GM12878 (cell line): ENCODE data around the gene MTHFD1L. TPM values are rescaled to one million over a fixed set of nuclear protein-coding genes. Genes with fewer than 3 reads are reported as not detected.

ENCODE experiments used
- ATAC-seq: fragments of 200-7000 bp; cut with Tn5 transposase; 3 replicates; pipeline ENCODE4 v1.9.1; 2020; ENCODE audit warnings: mild to moderate bottlenecking, moderate library complexity
- BruUV-seq: library from RNA; stranded (reverse); fragments of 400-500 nt; replicated peaks from 2 replicates; lab custom pipeline; 2021; lab: Mats Ljungman, UMichigan
- CTCF ChIA-PET: fragments of 300-600 bp; sonication (Branson Sonifier 250); formaldehyde crosslinking; extraction: SDS; loops from one replicate; lab custom pipeline; 2021; ENCODE audit warnings: inconsistent platforms; lab: Yijun Ruan, JAX
- POLR2A ChIA-PET: fragments of 350-600 bp; formaldehyde crosslinking; extraction: SDS; loops from one replicate; lab custom pipeline; 2021; ENCODE audit warnings: inconsistent platforms; lab: Charles Lee
- RAD21 ChIA-PET: fragments of 300-600 bp; sonication (Branson Sonifier 250); formaldehyde crosslinking; loops from one replicate; lab custom pipeline; 2023; ENCODE audit warnings: antibody characterized with exemption; ENCODE audit not compliant: unreplicated experiment; lab: Charles Lee
- SMC1A ChIA-PET: fragments of 300-600 bp; sonication (Branson Sonifier 250); formaldehyde crosslinking; loops from one replicate; lab custom pipeline; 2023; ENCODE audit not compliant: unreplicated experiment, uncharacterized antibody; lab: Charles Lee
- DNase-seq: peaks from one replicate; pipeline ENCODE4 v3.0.0-alpha.2; 2011; ENCODE audit warnings: low read depth, low spot score
- FAIRE-seq: peaks from 3 replicates; lab custom pipeline; 2011; peaks lifted over from hg19 to GRCh38; lab: Jason Lieb, UNC
- H2AFZ ChIP-seq: 2 replicates; pipeline ENCODE4 v1.6.0; 2011; ENCODE audit warnings: low read depth, low read length, control low read depth; ENCODE audit not compliant: control insufficient read depth
- H3K27ac ChIP-seq: 2 replicates; pipeline ENCODE4 v1.5.1; 2011; ENCODE audit warnings: control low read depth; ENCODE audit not compliant: control insufficient read depth, insufficient read depth
- H3K27me3 ChIP-seq, 2 experiments: replicated peaks in 1 of 2; 2 replicates each; pipeline versions ENCODE4 v1.6.0 to v1.6.1; 2011; ENCODE audit warnings: low read length in 1 of 2; ENCODE audit not compliant: control insufficient read depth in 2 of 2, insufficient read depth in 2 of 2
- H3K36me3 ChIP-seq, 2 experiments: 2 replicates each; pipeline ENCODE4 v1.5.1; 2011; ENCODE audit warnings: low read length in 1 of 2; ENCODE audit not compliant: control insufficient read depth in 2 of 2, insufficient read depth in 2 of 2
- H3K4me1 ChIP-seq: 2 replicates; pipeline ENCODE4 v1.6.1; 2011; ENCODE audit warnings: mild to moderate bottlenecking, low read length, moderate library complexity, mixed read lengths; ENCODE audit not compliant: control insufficient read depth, insufficient read depth
- H3K4me2 ChIP-seq: 2 replicates; pipeline ENCODE4 v1.6.0; 2011; ENCODE audit warnings: control low read depth; ENCODE audit not compliant: control insufficient read depth, insufficient read depth
- H3K4me3 ChIP-seq: fragments of 200-600 bp; sonication (generic); 2 replicates; pipeline ENCODE4 v1.5.1; 2016
- H3K79me2 ChIP-seq: 2 replicates; pipeline ENCODE4 v1.6.0; 2011; ENCODE audit warnings: low read length; ENCODE audit not compliant: control insufficient read depth, insufficient read depth
- H3K9ac ChIP-seq: 2 replicates; pipeline ENCODE4 v1.8.0; 2011; ENCODE audit warnings: low read length, control low read depth, mixed read lengths; ENCODE audit not compliant: control insufficient read depth, insufficient read depth
- H3K9me3 ChIP-seq: replicated peaks from 3 replicates; pipeline ENCODE4 v1.5.1; 2011; ENCODE audit warnings: mild to moderate bottlenecking, low read length; ENCODE audit not compliant: control insufficient read depth, insufficient read depth
- H4K20me1 ChIP-seq: 2 replicates; pipeline ENCODE4 v1.6.0; 2011; ENCODE audit not compliant: control insufficient read depth, insufficient read depth
- BHLHE40 ChIP-seq, 2 experiments: fragments of 450-650 bp in 1 of 2; IDR thresholded peaks; 2 replicates each; pipeline ENCODE4 v1.6.1; 2011 to 2017; ENCODE audit warnings: low read depth in 2 of 2, borderline replicate concordance in 1 of 2, improper control_type of control experiment in 1 of 2, low read length in 1 of 2, mild to moderate bottlenecking in 1 of 2
- FOXK2 ChIP-seq: fragments of 450-650 bp; IDR thresholded peaks from 2 replicates; pipeline ENCODE4 v1.6.1; 2017; ENCODE audit warnings: mild to moderate bottlenecking, moderate library complexity
- HDAC6 ChIP-seq: fragments of 200-600 bp; sonication (generic); IDR thresholded peaks from one replicate; pipeline ENCODE4 v1.8.0; 2017; ENCODE audit warnings: antibody characterized with exemption; ENCODE audit not compliant: unreplicated experiment
- HSF1 ChIP-seq: fragments of 150-350 bp; IDR thresholded peaks from 2 replicates; pipeline ENCODE4 v1.6.1; 2014; ENCODE audit warnings: mild to moderate bottlenecking, low read depth, low read length
- MEF2A ChIP-seq: IDR thresholded peaks from 2 replicates; pipeline ENCODE4 v1.6.1; 2011; ENCODE audit warnings: low read depth, mild to moderate bottlenecking, low read length, moderate library complexity; ENCODE audit not compliant: insufficient read depth
- MXI1 ChIP-seq: fragments of 150-350 bp; IDR thresholded peaks from 2 replicates; pipeline ENCODE4 v1.6.1; 2011; ENCODE audit warnings: low read depth, mild to moderate bottlenecking, inconsistent platforms, low read length, improper control_type of control experiment
- NBN ChIP-seq: fragments of 450-650 bp; IDR thresholded peaks from 2 replicates; pipeline ENCODE4 v1.6.1; 2016
- NFYB ChIP-seq: IDR thresholded peaks from 2 replicates; pipeline ENCODE4 v1.6.1; 2011; ENCODE audit warnings: low read depth, mild to moderate bottlenecking, low read length, improper control_type of control experiment, moderate library complexity; ENCODE audit not compliant: insufficient read depth
- NR2F1 ChIP-seq: fragments of 450-650 bp; conservative IDR thresholded peaks from 2 replicates; pipeline ENCODE4 v1.6.1; 2017; ENCODE audit warnings: mild to moderate bottlenecking
- PRDM15 ChIP-seq: fragments of 450-650 bp; formaldehyde crosslinking; IDR thresholded peaks from 2 replicates; pipeline ENCODE4 v1.4.0; 2020; ENCODE audit warnings: mild to moderate bottlenecking, moderate library complexity
- RB1 ChIP-seq: fragments of 450-650 bp; formaldehyde crosslinking; IDR thresholded peaks from 2 replicates; pipeline ENCODE4 v1.6.1; 2017; ENCODE audit warnings: mild to moderate bottlenecking, borderline replicate concordance
- SMAD1 ChIP-seq: fragments of 450-650 bp; IDR thresholded peaks from 2 replicates; pipeline ENCODE4 v1.6.1; 2018; ENCODE audit warnings: mild to moderate bottlenecking, low read depth; ENCODE audit not compliant: partially characterized antibody
- SRF ChIP-seq, 2 experiments: IDR thresholded peaks; 2 replicates each; pipeline ENCODE4 v1.6.1; 2011; ENCODE audit warnings: low read depth in 2 of 2, low read length in 2 of 2, mild to moderate bottlenecking in 1 of 2, moderate library complexity in 1 of 2
- TCF3 ChIP-seq: IDR thresholded peaks from 2 replicates; pipeline ENCODE4 v1.6.1; 2012; ENCODE audit warnings: low read depth, mild to moderate bottlenecking, low read length, borderline replicate concordance; ENCODE audit not compliant: insufficient read depth
- ZNF24 ChIP-seq: fragments of 450-650 bp; IDR thresholded peaks from 2 replicates; pipeline ENCODE4 v1.6.1; 2017; ENCODE audit warnings: antibody characterized with exemption, mild to moderate bottlenecking
- WGBS: methylation state at CpG from one replicate; pipeline ENCODE4 v1.1.6; 2016; ENCODE audit warnings: low lambda C conversion rate; ENCODE audit not compliant: insufficient replicate concordance, insufficient coverage; ENCODE audit errors: missing lambda C conversion rate; 5-methylcytosine and 5-hydroxymethylcytosine counted together
- in situ Hi-C: fragments of 300-500 bp; cut with MboI; formaldehyde crosslinking; loops from 9 replicates; pipeline ENCODE4 v1.14.3; 2018; ENCODE audit warnings: mixed read lengths
- intact Hi-C: fragments of 100-400 bp; cut with micrococcal nuclease; formaldehyde crosslinking; loops from one replicate; pipeline ENCODE4 v1.14.2; 2022; ENCODE audit not compliant: unreplicated experiment
- polyA plus RNA-seq, 11 experiments: library from polyadenylated mRNA; depleted of rRNA in 4 of 11; unstranded in 6 of 11; stranded (reverse) in 5 of 11; fragments of >200 nt; fragmentation: Nextera tagmentation in 4 of 11; fragmentation: Illumina TruSeq in 1 of 11; extraction: Ambion mirVana in 4 of 11; extraction: Trizol in 1 of 11; gene quantifications; 1 replicate in 1 of 11; 2 replicates in 10 of 11; pipeline versions ENCODE4 v1.2.1 to v1.2.3, GENCODE V29; 2011 to 2016; ENCODE audit warnings: inconsistent platforms in 2 of 11, missing spikeins in 2 of 11, low read depth in 1 of 11
- total RNA-seq, 4 experiments: library from RNA; depleted of rRNA in 3 of 4; stranded (reverse); fragments of >200 nt in 3 of 4; fragmentation: Illumina TruSeq in 1 of 4; extraction: Trizol in 1 of 4; gene quantifications; 2 replicates each; pipeline versions ENCODE4 v1.2.1 to v1.2.3, GENCODE V29; 2013 to 2021
- TF ChIP-seq, protein P1 (sequence below): fragments of 450-650 bp; IDR thresholded peaks from 2 replicates; pipeline ENCODE4 v1.6.1; 2017; ENCODE audit warnings: mild to moderate bottlenecking, low read depth, inconsistent platforms; ENCODE audit not compliant: poor library complexity, severe bottlenecking
- TF ChIP-seq, protein P2 (sequence below): fragments of 450-650 bp; IDR thresholded peaks from 2 replicates; pipeline ENCODE4 v1.6.1; 2014; ENCODE audit warnings: mild to moderate bottlenecking

Gene MTHFD1L
- total and polyA plus RNA-seq, 10 of the 15 experiments (the other 5 are each of a cell fraction or from before 2014, with no cell fraction given), result 11.7 to 75.5 (median 28.8) TPM

DNA sequence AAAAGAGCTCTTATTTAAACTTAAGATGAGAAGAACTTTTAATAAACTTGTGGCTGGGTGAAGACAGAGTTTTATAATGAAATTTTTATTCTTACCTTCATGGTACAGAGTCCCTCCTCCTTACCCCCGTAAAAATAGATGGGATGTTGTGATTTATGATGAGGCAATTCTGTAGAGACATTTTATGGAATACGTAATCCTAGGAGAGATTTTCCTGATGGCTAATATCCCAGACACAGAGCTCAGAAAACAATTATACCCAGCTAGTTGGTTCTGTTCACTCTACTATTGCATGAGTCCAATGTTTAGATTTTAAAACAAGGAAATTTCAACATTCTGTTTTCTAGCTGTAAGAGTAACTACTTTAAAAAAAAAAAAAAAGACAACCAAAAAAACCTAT lies 43.4 kb downstream of the MTHFD1L start:
- ChIA-PET RAD21 (no interaction called here), SMC1A (interaction anchor here (1.0 kb wide), 1 partner anchor 105 kb away, joined by 3 read pairs; no protein-coding TSS in a partner anchor), POLR2A (no interaction called here), CTCF (interaction anchor here (0.7 to 1.6 kb wide), 9 partner anchors 10 to 1430 kb away, joined by 3 to 7 read pairs (median 3); no protein-coding TSS in a partner anchor)
- ATAC-seq (no peak), DNase-seq (no peak), FAIRE-seq (no peak)
- no peaks in the 10 kb centered on the region; the same call in 2 of the 3 replicates for H3K9me3 ChIP-seq
- in situ Hi-C loops (no loop called here), intact Hi-C loops (no loop called here)
- H3K9ac ChIP-seq, result no peak overlapping the region
- no peak overlapping the region for H3K4me2 ChIP-seq
- no peaks in the 10 kb centered on the region for H3K4me1 ChIP-seq
- H3K4me3 ChIP-seq, result no peak overlapping the region
- H3K27ac ChIP-seq, result no peak overlapping the region
- WGBS, result 65% methylated on average over 2 of the region's 2 CpGs
- no peaks in the 10 kb centered on the region for H3K79me2 ChIP-seq
- peaks cover 0 to 10% of the 10 kb centered on the region in 2 experiments; a peak in 2 of 4 replicates for H3K36me3 ChIP-seq
- H3K27me3 ChIP-seq, result no peaks in the 10 kb centered on the region
- no peaks in the 10 kb centered on the region for H4K20me1 ChIP-seq
- H2AFZ ChIP-seq, result no peak overlapping the region
- BruUV-seq, result no TSS peak
- no peak for TF ChIP-seq NBN
- TF ChIP-seq BHLHE40 (IDR thresholded peaks at IDR 0.05; ENCODE audit: borderline replicate concordance in 1 of 2, low read depth in 2 of 2, low read length in 1 of 2), result no peak
- no peak for TF ChIP-seq HSF1
- no peak for TF ChIP-seq HDAC6
- TF ChIP-seq PRDM15, result no peak
- TF ChIP-seq, protein P1, sequence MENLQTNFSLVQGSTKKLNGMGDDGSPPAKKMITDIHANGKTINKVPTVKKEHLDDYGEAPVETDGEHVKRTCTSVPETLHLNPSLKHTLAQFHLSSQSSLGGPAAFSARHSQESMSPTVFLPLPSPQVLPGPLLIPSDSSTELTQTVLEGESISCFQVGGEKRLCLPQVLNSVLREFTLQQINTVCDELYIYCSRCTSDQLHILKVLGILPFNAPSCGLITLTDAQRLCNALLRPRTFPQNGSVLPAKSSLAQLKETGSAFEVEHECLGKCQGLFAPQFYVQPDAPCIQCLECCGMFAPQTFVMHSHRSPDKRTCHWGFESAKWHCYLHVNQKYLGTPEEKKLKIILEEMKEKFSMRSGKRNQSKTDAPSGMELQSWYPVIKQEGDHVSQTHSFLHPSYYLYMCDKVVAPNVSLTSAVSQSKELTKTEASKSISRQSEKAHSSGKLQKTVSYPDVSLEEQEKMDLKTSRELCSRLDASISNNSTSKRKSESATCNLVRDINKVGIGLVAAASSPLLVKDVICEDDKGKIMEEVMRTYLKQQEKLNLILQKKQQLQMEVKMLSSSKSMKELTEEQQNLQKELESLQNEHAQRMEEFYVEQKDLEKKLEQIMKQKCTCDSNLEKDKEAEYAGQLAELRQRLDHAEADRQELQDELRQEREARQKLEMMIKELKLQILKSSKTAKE, result no peak
- TF ChIP-seq NR2F1, result no peak
- TF ChIP-seq, protein P2, sequence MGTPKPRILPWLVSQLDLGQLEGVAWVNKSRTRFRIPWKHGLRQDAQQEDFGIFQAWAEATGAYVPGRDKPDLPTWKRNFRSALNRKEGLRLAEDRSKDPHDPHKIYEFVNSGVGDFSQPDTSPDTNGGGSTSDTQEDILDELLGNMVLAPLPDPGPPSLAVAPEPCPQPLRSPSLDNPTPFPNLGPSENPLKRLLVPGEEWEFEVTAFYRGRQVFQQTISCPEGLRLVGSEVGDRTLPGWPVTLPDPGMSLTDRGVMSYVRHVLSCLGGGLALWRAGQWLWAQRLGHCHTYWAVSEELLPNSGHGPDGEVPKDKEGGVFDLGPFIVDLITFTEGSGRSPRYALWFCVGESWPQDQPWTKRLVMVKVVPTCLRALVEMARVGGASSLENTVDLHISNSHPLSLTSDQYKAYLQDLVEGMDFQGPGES, result no peak
- no peak for TF ChIP-seq RB1
- no peak for TF ChIP-seq NFYB
- no peak for TF ChIP-seq MXI1
- no peak for TF ChIP-seq FOXK2
- TF ChIP-seq ZNF24, result no peak
- no peak for TF ChIP-seq SMAD1
- TF ChIP-seq SRF (IDR thresholded peaks at IDR 0.05; ENCODE audit: low read depth in 2 of 2, low read length in 2 of 2), result no peak
- no peak for TF ChIP-seq TCF3
- TF ChIP-seq MEF2A, result no peak
